GM12892 (cell line): ENCODE measurements around the gene RGP1.

Experiments used
- POLR2A ChIP-seq: IDR thresholded peaks from 2 replicates; pipeline ENCODE4 v1.6.1; 2011; ENCODE audit warnings: low read depth, low read length, control low read depth
- POLR2AphosphoS5 ChIP-seq: IDR thresholded peaks from 2 replicates; pipeline ENCODE4 v1.6.1; 2011; ENCODE audit warnings: low read depth, low read length, control low read depth
- TAF1 ChIP-seq: IDR thresholded peaks from 2 replicates; pipeline ENCODE4 v1.6.1; 2011; ENCODE audit warnings: low read depth, mild to moderate bottlenecking, control low read depth, low read length, borderline replicate concordance

DNA sequence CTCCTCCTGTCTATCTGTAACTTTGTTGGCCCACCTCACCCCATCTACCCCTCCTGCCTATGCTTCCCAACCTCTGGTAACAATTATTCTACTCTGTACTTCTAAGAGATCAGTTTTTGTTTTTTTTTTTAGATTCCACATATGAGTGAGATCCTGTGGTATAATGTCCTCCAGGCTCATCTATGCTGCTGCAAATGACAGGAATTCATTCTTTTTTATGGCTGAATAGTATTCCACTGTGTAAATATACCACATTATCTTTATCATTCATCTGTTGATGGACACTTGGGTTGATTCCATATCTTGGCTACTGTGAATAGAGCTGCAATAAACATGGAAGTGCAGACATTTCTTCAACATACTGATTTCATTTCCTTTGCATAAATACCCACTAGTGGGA is 34.3 kb downstream of the RGP1 start:
- no peak for TF ChIP-seq POLR2A
- TF ChIP-seq TAF1 = no peak
- TF ChIP-seq POLR2AphosphoS5 = no peak
